HEK293T (cell line): Measurements from ENCODE around the gene SLC19A1.

Experiments used
- CTCF ChIA-PET: fragments of 350-600 bp; formaldehyde crosslinking; extraction: SDS; loops from one replicate; lab custom pipeline; 2021; ENCODE audit warnings: antibody characterized with exemption, inconsistent platforms; lab: Yijun Ruan, JAX
- POLR2A ChIA-PET: fragments of 350-600 bp; formaldehyde crosslinking; extraction: SDS; loops from one replicate; lab custom pipeline; 2020; ENCODE audit warnings: antibody characterized with exemption, inconsistent platforms; lab: Yijun Ruan, JAX
- DNase-seq: peaks from one replicate; pipeline ENCODE4 v3.0.0; 2012; ENCODE audit warnings: mixed read lengths; ENCODE audit errors: extremely low spot score
- ARNT ChIP-seq: fragments of 450-650 bp; IDR thresholded peaks from 2 replicates; pipeline ENCODE4 v1.6.1; 2017; ENCODE audit warnings: mild to moderate bottlenecking
- BHLHE40 ChIP-seq: fragments of 450-650 bp; IDR thresholded peaks from 2 replicates; pipeline ENCODE4 v1.6.1; 2016; ENCODE audit warnings: mild to moderate bottlenecking, moderate library complexity, borderline replicate concordance
- CTBP1 ChIP-seq: fragments of 450-650 bp; IDR thresholded peaks from 2 replicates; pipeline ENCODE4 v1.6.1; 2016; ENCODE audit warnings: borderline replicate concordance
- ELF4 ChIP-seq: fragments of 450-650 bp; IDR thresholded peaks from 2 replicates; pipeline ENCODE4 v1.6.1; 2017; ENCODE audit warnings: antibody characterized with exemption
- FOXA1 ChIP-seq: fragments of 450-650 bp; IDR thresholded peaks from 2 replicates; pipeline ENCODE4 v1.6.1; 2016; ENCODE audit warnings: mild to moderate bottlenecking
- FOXK2 ChIP-seq: fragments of 450-650 bp; IDR thresholded peaks from 2 replicates; pipeline ENCODE4 v1.6.1; 2016; ENCODE audit warnings: mild to moderate bottlenecking
- FOXM1 ChIP-seq: fragments of 450-650 bp; IDR thresholded peaks from 2 replicates; pipeline ENCODE4 v1.6.1; 2017; ENCODE audit warnings: mild to moderate bottlenecking, borderline replicate concordance
- HDGF ChIP-seq: fragments of 450-650 bp; IDR thresholded peaks from 2 replicates; pipeline ENCODE4 v1.6.1; 2017; ENCODE audit warnings: antibody characterized with exemption, borderline replicate concordance
- L3MBTL2 ChIP-seq: fragments of 450-650 bp; conservative IDR thresholded peaks from 2 replicates; pipeline ENCODE4 v1.6.1; 2016; ENCODE audit warnings: mild to moderate bottlenecking
- LEF1 ChIP-seq: fragments of 450-650 bp; IDR thresholded peaks from 2 replicates; pipeline ENCODE4 v1.6.1; 2017; ENCODE audit warnings: mild to moderate bottlenecking, borderline replicate concordance
- NFRKB ChIP-seq: fragments of 450-650 bp; IDR thresholded peaks from 2 replicates; pipeline ENCODE4 v1.6.1; 2016; ENCODE audit warnings: mild to moderate bottlenecking, moderate library complexity
- SP1 ChIP-seq: fragments of 450-650 bp; IDR thresholded peaks from 2 replicates; pipeline ENCODE4 v1.6.1; 2017
- SUZ12 ChIP-seq: fragments of 450-650 bp; IDR thresholded peaks from 2 replicates; pipeline ENCODE4 v1.6.1; 2016; ENCODE audit warnings: mild to moderate bottlenecking
- TARDBP ChIP-seq: fragments of 450-650 bp; IDR thresholded peaks from 2 replicates; pipeline ENCODE4 v1.6.1; 2016
- ZNF384 ChIP-seq: fragments of 450-650 bp; IDR thresholded peaks from 2 replicates; pipeline ENCODE4 v1.6.1; 2016
- TF ChIP-seq, protein P1 (sequence below): fragments of 450-650 bp; IDR thresholded peaks from 2 replicates; pipeline ENCODE4 v1.6.1; 2016

Gene SLC19A1

DNA sequence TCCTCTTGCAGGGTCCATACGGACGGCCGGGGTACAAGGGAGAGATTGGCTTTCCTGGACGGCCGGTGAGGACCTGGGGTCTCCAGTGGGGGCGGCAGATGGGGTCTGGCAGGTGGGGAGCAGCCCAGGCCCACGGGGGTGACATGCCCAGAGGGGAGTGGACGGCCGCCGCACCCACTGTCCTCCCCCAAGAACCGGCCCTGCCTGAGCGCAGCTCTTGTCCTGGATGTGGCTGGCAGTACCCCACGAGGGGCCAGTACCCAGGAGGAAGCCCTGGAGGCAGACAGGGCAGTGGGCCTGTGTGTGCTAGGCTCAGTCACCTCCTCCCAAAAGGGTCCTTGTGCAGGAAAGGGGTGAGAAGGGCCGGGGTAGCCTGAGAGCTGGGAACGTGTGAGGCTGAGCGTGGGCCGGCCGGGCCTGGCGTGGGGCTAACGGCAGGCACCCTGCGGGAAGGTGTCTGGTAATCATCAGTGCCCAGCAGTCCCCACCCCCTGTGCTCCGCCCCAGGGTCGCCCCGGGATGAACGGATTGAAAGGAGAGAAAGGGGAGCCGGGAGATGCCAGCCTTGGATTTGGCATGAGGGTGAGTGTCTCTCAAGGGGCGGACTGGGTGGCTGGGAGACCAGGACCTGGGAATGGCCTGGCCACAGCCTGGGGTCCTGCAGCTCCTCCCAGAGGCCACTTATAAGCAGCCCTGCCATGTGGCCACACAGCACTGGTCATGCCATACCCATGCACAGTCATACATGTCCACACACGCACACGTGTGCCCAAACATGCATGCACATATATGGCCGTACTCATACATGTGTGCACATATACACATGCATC lies 47.2 kb downstream of the SLC19A1 start:
- CTCF ChIA-PET: no interaction called here
- POLR2A ChIA-PET: no interaction called here
- TF ChIP-seq TARDBP: no peak
- no peak for TF ChIP-seq BHLHE40
- TF ChIP-seq, protein P1, sequence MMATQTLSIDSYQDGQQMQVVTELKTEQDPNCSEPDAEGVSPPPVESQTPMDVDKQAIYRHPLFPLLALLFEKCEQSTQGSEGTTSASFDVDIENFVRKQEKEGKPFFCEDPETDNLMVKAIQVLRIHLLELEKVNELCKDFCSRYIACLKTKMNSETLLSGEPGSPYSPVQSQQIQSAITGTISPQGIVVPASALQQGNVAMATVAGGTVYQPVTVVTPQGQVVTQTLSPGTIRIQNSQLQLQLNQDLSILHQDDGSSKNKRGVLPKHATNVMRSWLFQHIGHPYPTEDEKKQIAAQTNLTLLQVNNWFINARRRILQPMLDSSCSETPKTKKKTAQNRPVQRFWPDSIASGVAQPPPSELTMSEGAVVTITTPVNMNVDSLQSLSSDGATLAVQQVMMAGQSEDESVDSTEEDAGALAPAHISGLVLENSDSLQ: no peak
- TF ChIP-seq LEF1: no peak
- TF ChIP-seq FOXA1: no peak
- no peak for TF ChIP-seq ELF4
- no peak for TF ChIP-seq ARNT
- DNase-seq: no peak

DNA sequence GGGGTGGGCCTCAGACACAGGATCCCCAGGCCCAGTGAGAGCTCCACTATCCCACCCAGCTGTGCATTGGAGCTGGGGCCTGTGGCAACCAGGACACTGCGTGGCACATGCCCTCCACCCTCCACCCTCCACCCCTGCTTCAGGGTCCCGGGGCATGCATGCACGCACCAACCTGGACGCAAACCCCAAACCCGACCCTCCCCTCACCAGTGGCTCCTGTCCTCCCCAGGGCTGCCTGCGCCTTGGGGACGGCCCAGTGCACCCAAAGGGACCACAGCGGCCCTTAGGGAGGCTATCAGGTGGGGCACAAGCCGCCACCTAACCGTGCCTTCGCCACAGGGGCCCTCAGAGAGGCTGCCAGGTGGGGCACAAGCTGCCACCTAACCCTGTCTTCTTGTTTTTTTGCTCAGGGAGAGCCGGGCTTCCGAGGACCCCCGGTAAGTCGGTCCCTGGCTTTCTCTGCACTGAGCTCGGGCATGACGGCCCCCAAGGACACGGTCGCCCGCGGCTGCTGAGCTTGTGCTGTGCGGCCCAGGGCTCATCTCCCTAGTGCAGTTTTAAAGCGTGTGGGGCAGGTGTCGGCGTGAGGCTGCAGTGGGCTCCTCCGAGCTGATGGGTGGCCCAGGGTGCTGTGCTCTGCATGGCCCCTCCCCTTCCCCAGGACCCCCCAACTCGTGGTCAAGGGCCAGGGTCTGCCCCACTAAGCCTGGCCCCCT lies 47.9 kb downstream of the SLC19A1 start:
- POLR2A ChIA-PET: no interaction called here
- CTCF ChIA-PET: no interaction called here
- TF ChIP-seq TARDBP: no peak
- DNase-seq: no peak

DNA sequence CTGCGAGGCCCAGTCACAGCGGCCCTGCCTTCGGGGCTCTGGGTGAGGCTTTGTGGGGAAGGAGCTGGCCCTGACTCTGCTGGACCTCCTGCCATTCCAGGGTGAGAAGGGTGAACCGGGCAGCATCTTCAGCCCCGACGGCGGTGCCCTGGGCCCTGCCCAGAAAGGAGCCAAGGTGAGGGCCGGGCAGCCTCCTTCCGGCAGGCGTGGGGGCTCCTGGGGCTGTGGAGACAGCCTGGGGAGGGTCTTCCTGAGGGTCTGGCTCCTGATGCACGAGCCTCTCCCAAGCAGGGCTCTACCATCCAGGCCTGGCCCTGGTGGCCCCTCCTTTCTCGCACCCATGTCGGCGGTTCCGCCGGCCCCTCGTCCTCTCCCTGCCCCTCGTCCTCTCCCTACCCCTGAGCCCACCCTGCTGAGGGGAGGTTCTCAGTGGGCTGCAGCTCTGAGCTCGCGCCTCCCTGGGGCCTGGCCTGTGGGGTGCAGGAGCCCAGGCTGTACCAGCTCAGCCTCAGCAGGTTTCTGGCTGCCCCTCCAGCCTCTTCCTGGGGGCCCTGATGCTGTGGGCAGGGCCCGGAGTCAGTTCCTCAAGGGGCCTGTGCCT lies 48.7 kb downstream of the SLC19A1 start:
- ChIA-PET CTCF (no interaction called here), POLR2A (no interaction called here)
- no peak for DNase-seq
- TF ChIP-seq ELF4 (no peak), NFRKB (no peak), FOXM1 (no peak), SP1 (no peak), LEF1 (no peak), FOXK2 (no peak), SUZ12 (no peak), ZNF384 (no peak), CTBP1 (no peak), L3MBTL2 (no peak), BHLHE40 (no peak), ARNT (no peak), TARDBP (no peak), FOXA1 (no peak), HDGF (no peak)
- TF ChIP-seq, protein P1: no peak

DNA sequence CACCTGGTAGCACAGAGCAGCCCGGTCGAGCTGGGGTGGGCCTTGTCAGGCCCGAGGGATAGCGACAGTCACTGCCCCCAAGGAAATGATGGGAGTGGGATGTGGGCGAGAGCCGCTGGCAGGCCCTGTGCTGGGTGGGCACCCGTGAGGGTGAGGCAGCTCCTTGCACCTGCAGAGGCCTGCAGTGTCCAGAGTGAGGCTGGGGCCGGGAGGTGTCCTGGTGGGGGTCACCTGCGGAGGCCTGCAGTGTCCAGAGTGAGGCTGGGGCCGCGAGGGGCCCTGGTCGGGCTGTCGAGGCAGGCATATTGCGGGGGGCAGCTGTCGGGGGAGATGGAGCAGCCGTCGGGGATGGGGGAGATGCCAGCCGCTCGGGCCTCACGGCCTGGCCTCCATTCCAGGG lies 49.5 kb downstream of the SLC19A1 start:
- POLR2A ChIA-PET: no interaction called here
- DNase-seq: no peak
- CTCF ChIA-PET: no interaction called here
- no peak for TF ChIP-seq ARNT
- no peak for TF ChIP-seq FOXK2
- no peak for TF ChIP-seq CTBP1
- no peak for TF ChIP-seq ELF4
- TF ChIP-seq ZNF384: no peak
- no peak for TF ChIP-seq NFRKB
- TF ChIP-seq LEF1: no peak
- no peak for TF ChIP-seq FOXM1
- no peak for TF ChIP-seq SP1
- no peak for TF ChIP-seq HDGF

DNA sequence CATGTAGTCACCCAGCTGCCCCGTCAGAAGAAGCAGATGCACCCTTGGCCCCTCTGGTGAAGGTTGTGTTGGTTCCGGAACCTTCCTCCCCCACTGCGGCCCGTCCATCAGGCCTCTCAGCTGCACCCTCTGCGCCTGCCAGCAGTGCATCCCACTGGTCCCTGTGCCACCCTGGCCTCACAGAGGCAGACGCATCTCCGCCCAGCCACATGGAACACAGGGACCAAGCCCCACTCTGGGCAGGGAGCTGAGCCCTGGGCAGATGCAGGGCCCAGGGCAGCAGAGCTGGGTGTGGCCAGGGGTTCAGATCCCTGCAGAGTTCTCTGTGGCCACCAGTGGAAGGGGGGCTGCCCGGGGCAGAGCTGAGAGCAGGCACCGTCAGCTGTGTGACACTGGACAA lies 50.6 kb downstream of the SLC19A1 start:
- TF ChIP-seq ZNF384 (no peak), CTBP1 (no peak), TARDBP (no peak), BHLHE40 (no peak), SP1 (no peak), FOXK2 (no peak), FOXM1 (no peak), HDGF (no peak), LEF1 (no peak), FOXA1 (no peak), NFRKB (no peak), ELF4 (no peak), SUZ12 (no peak)
- TF ChIP-seq, protein P1: no peak
- POLR2A ChIA-PET: no interaction called here
- CTCF ChIA-PET: interaction anchor here (0.6 kb wide), 1 partner anchor 1029 kb away, joined by 3 read pairs; no protein-coding TSS in a partner anchor
- no peak for DNase-seq

DNA sequence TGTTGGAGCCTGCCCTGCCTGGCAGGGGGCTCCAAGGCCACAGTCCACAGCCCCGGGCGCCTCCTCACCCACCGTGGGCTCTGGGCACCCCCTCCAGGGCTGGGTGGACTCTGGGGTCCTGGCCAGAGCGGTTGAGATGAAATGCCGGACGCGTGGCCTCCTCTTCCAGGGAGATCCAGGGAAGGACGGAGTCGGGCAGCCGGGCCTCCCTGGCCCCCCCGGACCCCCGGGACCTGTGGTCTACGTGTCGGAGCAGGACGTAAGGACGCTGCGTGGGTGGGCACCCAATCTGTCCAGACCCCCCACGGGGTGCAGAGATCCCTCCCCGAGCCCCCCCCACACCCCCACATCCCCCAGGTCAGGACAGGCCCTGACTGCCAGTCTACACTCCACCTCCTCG lies 51.2 kb downstream of the SLC19A1 start:
- POLR2A ChIA-PET: no interaction called here

More for the DNA sequence above, 51.2 kb downstream of the SLC19A1 start:
- TF ChIP-seq L3MBTL2 (no peak), BHLHE40 (no peak), HDGF (no peak), SP1 (no peak), ZNF384 (no peak), SUZ12 (no peak), FOXM1 (no peak), NFRKB (no peak), LEF1 (no peak)
- no peak for DNase-seq
- CTCF ChIA-PET: no interaction called here
